HG03064 (cell line): ENCODE measurements around the gene ADAMTS7.
A peak's percentile ranks its signal among the peaks of the same experiment; 100 is the strongest.
"Not testable (repeated sequence)": the region's sequence is repeated elsewhere in the genome, so short reads cannot be mapped to it uniquely, and the experiment has no call there.

Experiments
- ATAC-seq: cut with Tn5 transposase; IDR thresholded peaks from one replicate; pipeline ENCODE4 v1.9.1; 2021; ENCODE audit warnings: low read depth; ENCODE audit not compliant: unreplicated experiment

ADAMTS7 gene

GRCh38 chr15:78811124-78811824 lies at the start of gene ADAMTS7:
TSS of gene ADAMTS7 (minus strand) at chr15:78811464. CDS start at chr15:78811220, 244 bp downstream.
- peak; percentile 72 for ATAC-seq

- peak; percentile 64 for ATAC-seq
Measured at GRCh38 chr15:78859971-78860719, 48.9 kb upstream of the ADAMTS7 start.

GRCh38 chr15:78855746-78856145 lies 44.5 kb upstream of the ADAMTS7 start:
- no peak for ATAC-seq

GRCh38 chr15:78854833-78855372 lies 43.6 kb upstream of the ADAMTS7 start:
- no peak for ATAC-seq

GRCh38 chr15:78853500-78853899 lies 42.2 kb upstream of the ADAMTS7 start:
- no peak for ATAC-seq

GRCh38 chr15:78850941-78851755 lies 39.9 kb upstream of the ADAMTS7 start:
- no peak for ATAC-seq

- ATAC-seq: no peak
Measured at GRCh38 chr15:78850352-78850751, 39.1 kb upstream of the ADAMTS7 start.

- not testable (repeated sequence) for ATAC-seq
Measured at GRCh38 chr15:78847387-78847906, 36.2 kb upstream of the ADAMTS7 start.

GRCh38 chr15:78846906-78847305 lies 35.6 kb upstream of the ADAMTS7 start:
- ATAC-seq: not testable (repeated sequence)

- no peak for ATAC-seq
Measured at GRCh38 chr15:78842519-78842918, 31.3 kb upstream of the ADAMTS7 start.

GRCh38 chr15:78841891-78842290 lies 30.6 kb upstream of the ADAMTS7 start:
- no peak for ATAC-seq

- ATAC-seq: no peak
Measured at GRCh38 chr15:78841376-78841706, 30.1 kb upstream of the ADAMTS7 start.

- no peak for ATAC-seq
Measured at GRCh38 chr15:78840661-78841375, 29.6 kb upstream of the ADAMTS7 start.

- not testable (repeated sequence) for ATAC-seq
Measured at GRCh38 chr15:78839151-78839550, 27.9 kb upstream of the ADAMTS7 start.

GRCh38 chr15:78838489-78838888 lies 27.2 kb upstream of the ADAMTS7 start:
- ATAC-seq: no peak

GRCh38 chr15:78837543-78837942 lies 26.3 kb upstream of the ADAMTS7 start:
- ATAC-seq: no peak

GRCh38 chr15:78837131-78837530 lies 25.9 kb upstream of the ADAMTS7 start:
- no peak for ATAC-seq

GRCh38 chr15:78836333-78836732 lies 25.1 kb upstream of the ADAMTS7 start:
- ATAC-seq: no peak

GRCh38 chr15:78831229-78832207 lies 20.3 kb upstream of the ADAMTS7 start:
- no peak for ATAC-seq
